ENCODE measurements around the gene FAAP24. TPM values are rescaled to one million over a fixed set of nuclear protein-coding genes. Genes with fewer than 3 reads are reported as not detected.
"Not testable (repeated sequence)": the region's sequence is repeated elsewhere in the genome, so short reads cannot be mapped to it uniquely, and the experiment has no call there.

Gene FAAP24
- total and polyA plus RNA-seq, 4 donors, result 1.7 to 3.4 (median 2.5) TPM

- Histone ChIP-seq H3K27me3 (ENCODE audit: control insufficient read depth, insufficient read depth, low read length) (no peaks in the 10 kb centered on the region), H3K4me1 (ENCODE audit: control insufficient read depth, insufficient read depth, low read length) (no peaks in the 10 kb centered on the region), H3K27ac (ENCODE audit: low read depth, low read length) (no peak overlapping the region), H3K36me3 (ENCODE audit: control insufficient read depth, insufficient read depth, low read length) (peaks cover 13% of the 10 kb centered on the region), H3K4me3 (ENCODE audit: low read depth, low read length) (no peak overlapping the region), H3K9me3 (ENCODE audit: control insufficient read depth, insufficient read depth, low read length) (no peaks in the 10 kb centered on the region)
- WGBS (ENCODE audit: insufficient coverage), result 94% methylated on average over 2 of the region's 4 CpGs
- no peak for DNase-seq (ENCODE audit: low read depth in 4 of 6, low spot score in 6 of 6)
These were observed 36.7 kb downstream of the FAAP24 start for GRCh38 chr19:33008738-33009137.

GRCh38 chr19:33010891-33011290 is 38.8 kb downstream of the FAAP24 start:
- H3K27ac ChIP-seq (ENCODE audit: low read depth, low read length); H3K27me3 ChIP-seq (ENCODE audit: control insufficient read depth, insufficient read depth, low read length); DNase-seq (ENCODE audit: low read depth in 4 of 6, low spot score in 6 of 6); H3K4me3 ChIP-seq (ENCODE audit: low read depth, low read length); H3K4me1 ChIP-seq (ENCODE audit: control insufficient read depth, insufficient read depth, low read length); H3K9me3 ChIP-seq (ENCODE audit: control insufficient read depth, insufficient read depth, low read length): not testable (repeated sequence)
- WGBS (ENCODE audit: insufficient coverage), result no CpG with 5 or more reads among the region's 4 CpGs
- peaks cover 13% of the 10 kb centered on the region for H3K36me3 ChIP-seq (ENCODE audit: control insufficient read depth, insufficient read depth, low read length)

DNA sequence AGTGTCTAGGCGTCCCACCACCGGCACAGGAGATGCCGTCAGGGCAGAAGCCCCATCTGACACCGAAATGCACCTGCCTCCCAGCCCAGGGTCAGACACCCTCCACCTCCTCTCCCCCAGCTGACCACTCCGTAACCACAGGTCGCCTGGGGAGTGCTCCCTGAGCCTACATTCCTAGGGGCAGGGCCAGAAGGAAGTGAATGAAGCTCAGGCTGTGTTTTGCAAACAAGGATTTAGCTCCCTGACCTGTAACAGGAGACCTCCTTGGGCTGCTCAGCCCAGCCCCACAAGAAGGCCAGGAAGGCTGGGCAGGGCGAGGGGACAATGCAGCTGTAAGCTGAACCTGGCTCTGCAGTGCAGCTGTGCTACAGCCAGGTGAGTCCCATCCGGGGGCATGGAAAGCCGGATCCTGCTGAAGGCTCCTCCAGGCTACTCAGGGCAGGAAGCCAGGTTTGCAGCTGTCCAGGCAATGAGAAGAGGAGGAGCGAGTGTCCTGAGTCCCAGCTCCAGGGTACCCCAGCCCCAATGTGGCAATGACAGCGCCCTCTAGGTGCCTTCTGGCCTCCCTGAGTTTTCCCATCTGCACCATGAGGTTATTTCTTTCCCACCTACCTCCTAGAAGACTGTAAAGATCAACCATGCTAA is 50.6 kb downstream of the FAAP24 start:
- no peak overlapping the region for H3K27ac ChIP-seq (ENCODE audit: low read depth, low read length)
- H3K36me3 ChIP-seq (ENCODE audit: control insufficient read depth, insufficient read depth, low read length), result peaks cover 10% of the 10 kb centered on the region
- H3K4me3 ChIP-seq (ENCODE audit: low read depth, low read length), result no peak overlapping the region
- peaks cover 2% of the 10 kb centered on the region for H3K9me3 ChIP-seq (ENCODE audit: control insufficient read depth, insufficient read depth, low read length)
- no peaks in the 10 kb centered on the region for H3K27me3 ChIP-seq (ENCODE audit: control insufficient read depth, insufficient read depth, low read length)
- WGBS (ENCODE audit: insufficient coverage), result 55% methylated on average over 7 of the region's 11 CpGs
- no peak for DNase-seq (ENCODE audit: low read depth in 4 of 6, low spot score in 6 of 6)
- H3K4me1 ChIP-seq (ENCODE audit: control insufficient read depth, insufficient read depth, low read length), result no peaks in the 10 kb centered on the region

DNA sequence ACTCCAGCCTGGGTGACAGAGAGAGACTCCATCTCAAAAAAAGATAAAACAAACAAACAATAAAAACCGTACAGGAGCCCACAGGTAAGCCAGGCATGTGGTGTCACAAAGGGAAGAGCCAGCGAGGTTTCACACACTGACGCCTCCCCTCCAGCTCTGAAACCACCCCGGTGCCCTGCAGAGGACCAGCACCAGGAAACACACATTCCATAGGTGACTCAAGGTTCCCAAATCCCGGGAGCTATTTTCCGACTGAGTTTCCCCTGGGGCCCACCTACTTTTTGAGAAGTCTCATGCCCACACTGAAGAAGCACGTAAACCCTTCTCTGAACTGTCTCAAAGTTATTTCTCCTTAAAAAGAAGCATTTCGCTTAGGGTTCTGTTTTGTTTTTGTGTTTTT is 52.4 kb downstream of the FAAP24 start:
- no peak overlapping the region for H3K4me3 ChIP-seq (ENCODE audit: low read depth, low read length)

DNA sequence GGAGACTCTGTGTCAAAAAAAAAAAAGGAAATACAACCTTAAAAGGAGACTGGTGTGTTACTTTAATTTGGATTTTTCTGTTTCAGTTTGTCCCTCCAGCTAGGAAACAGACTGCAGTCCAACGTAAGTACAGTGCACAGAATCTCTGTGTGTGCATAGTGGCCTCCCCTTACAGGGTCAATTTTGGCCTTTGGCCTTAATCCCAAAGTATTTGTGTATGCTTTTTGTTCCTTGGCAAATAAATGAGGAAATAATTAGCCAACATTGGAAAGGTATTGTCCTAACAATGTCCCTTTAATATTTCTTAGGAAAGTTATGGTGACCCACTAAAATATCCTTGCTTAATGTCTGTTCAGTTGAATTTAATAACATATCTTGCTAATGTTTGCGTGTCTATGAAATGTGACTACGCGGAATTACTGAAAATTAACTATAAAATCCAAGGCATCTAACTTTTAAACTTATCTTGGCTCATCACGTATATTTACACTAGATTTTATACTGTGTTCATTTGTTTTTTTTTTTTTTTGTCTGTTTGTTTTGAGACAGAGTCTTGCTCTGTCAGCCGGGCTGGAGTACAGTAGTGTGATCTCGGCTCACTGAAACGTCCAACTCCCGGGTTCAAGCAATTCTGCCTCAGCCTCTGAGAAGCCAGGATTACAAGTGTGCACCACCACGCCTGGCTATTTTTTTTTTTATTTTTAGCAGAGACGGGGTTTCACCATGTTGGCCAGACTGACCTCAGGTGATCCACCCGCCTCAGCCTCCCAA is 53.6 kb downstream of the FAAP24 start:
- WGBS (ENCODE audit: insufficient coverage), result 91% methylated on average over 5 of the region's 12 CpGs
- H3K4me1 ChIP-seq (ENCODE audit: control insufficient read depth, insufficient read depth, low read length); H3K27me3 ChIP-seq (ENCODE audit: control insufficient read depth, insufficient read depth, low read length); H3K4me3 ChIP-seq (ENCODE audit: low read depth, low read length); H3K36me3 ChIP-seq (ENCODE audit: control insufficient read depth, insufficient read depth, low read length); H3K27ac ChIP-seq (ENCODE audit: low read depth, low read length); DNase-seq (ENCODE audit: low read depth in 4 of 6, low spot score in 6 of 6); H3K9me3 ChIP-seq (ENCODE audit: control insufficient read depth, insufficient read depth, low read length): not testable (repeated sequence)

More for the DNA sequence above, 52.4 kb downstream of the FAAP24 start:
- H3K27ac ChIP-seq (ENCODE audit: low read depth, low read length), result no peak overlapping the region
- no peak for DNase-seq (ENCODE audit: low read depth in 4 of 6, low spot score in 6 of 6)
- peaks cover 2% of the 10 kb centered on the region for H3K9me3 ChIP-seq (ENCODE audit: control insufficient read depth, insufficient read depth, low read length)
- no peaks in the 10 kb centered on the region for H3K27me3 ChIP-seq (ENCODE audit: control insufficient read depth, insufficient read depth, low read length)
- H3K4me1 ChIP-seq (ENCODE audit: control insufficient read depth, insufficient read depth, low read length), result no peaks in the 10 kb centered on the region
- 90% methylated on average over 7 of the region's 8 CpGs for whole genome bisulfite sequencing (ENCODE audit: insufficient coverage)
- H3K36me3 ChIP-seq (ENCODE audit: control insufficient read depth, insufficient read depth, low read length), result peaks cover 10% of the 10 kb centered on the region

DNA sequence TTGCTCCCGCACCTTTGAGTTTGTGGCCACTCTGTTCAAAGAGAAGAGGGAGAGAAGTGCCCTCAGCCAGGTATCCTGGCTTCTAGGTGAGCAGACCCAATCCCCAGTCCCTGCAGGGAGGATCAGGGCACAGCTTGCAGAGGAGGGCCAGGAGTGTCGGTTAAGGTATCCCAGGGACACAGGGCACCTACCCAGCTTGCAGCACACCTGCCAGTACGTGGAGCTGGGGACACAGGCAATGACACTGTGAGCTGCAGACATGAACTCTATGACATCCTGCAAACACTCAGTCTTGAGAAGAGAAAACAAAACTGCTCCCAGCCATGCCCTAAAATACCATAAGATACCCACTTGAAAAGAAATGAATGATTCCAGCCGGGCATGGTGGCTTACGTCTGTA is 54.6 kb downstream of the FAAP24 start:
- H3K27ac ChIP-seq (ENCODE audit: low read depth, low read length); H3K36me3 ChIP-seq (ENCODE audit: control insufficient read depth, insufficient read depth, low read length); H3K27me3 ChIP-seq (ENCODE audit: control insufficient read depth, insufficient read depth, low read length); H3K4me1 ChIP-seq (ENCODE audit: control insufficient read depth, insufficient read depth, low read length); DNase-seq (ENCODE audit: low read depth in 4 of 6, low spot score in 6 of 6); H3K9me3 ChIP-seq (ENCODE audit: control insufficient read depth, insufficient read depth, low read length); H3K4me3 ChIP-seq (ENCODE audit: low read depth, low read length): not testable (repeated sequence)
- 97% methylated on average over 5 of the region's 5 CpGs for WGBS (ENCODE audit: insufficient coverage)

Other genes with a start within 250 kb of the FAAP24 start
- 1 to 10 TPM in 1 of 2 donors, under 1 TPM in 1; 0.50 to 1.7 TPM for gene SLC7A9, start 102.5 kb upstream of the FAAP24 start, total RNA-seq
- 1 to 10 TPM; 1.4 to 3.4 TPM for gene SLC7A9, start 102.5 kb upstream of the FAAP24 start, polyA plus RNA-seq (ENCODE audit: insufficient read length in 2 of 2)
- 10 to 100 TPM in 1 of 2 donors, 1 to 10 TPM in 1; 9.0 to 22.8 TPM for gene CEP89, start 284 bp upstream of the FAAP24 start, total RNA-seq
- 10 to 100 TPM; 29.8 to 41.8 TPM for gene CEP89, start 284 bp upstream of the FAAP24 start, polyA plus RNA-seq (ENCODE audit: insufficient read length in 2 of 2)
- gene RHPN2, start 92.6 kb downstream of the FAAP24 start, total RNA-seq, result 1 to 10 TPM; 3.7 to 10.0 TPM
- gene RHPN2, start 92.6 kb downstream of the FAAP24 start, polyA plus RNA-seq (ENCODE audit: insufficient read length in 2 of 2), result 10 to 100 TPM in 1 of 2 donors, 1 to 10 TPM in 1; 9.3 to 10.3 TPM
- 10 to 100 TPM in 1 of 2 donors, 1 to 10 TPM in 1; 8.3 to 12.5 TPM for gene GPATCH1, start 108.9 kb downstream of the FAAP24 start, total RNA-seq
- 10 to 100 TPM in 1 of 2 donors, 1 to 10 TPM in 1; 8.7 to 11.0 TPM for gene GPATCH1, start 108.9 kb downstream of the FAAP24 start, polyA plus RNA-seq (ENCODE audit: insufficient read length in 2 of 2)
- gene WDR88, start 159.9 kb downstream of the FAAP24 start, total RNA-seq, result under 1 TPM in 1 of 2 donors, not detected in 1; 0.22 TPM
- 1 to 10 TPM; 1.0 to 1.4 TPM for gene WDR88, start 159.9 kb downstream of the FAAP24 start, polyA plus RNA-seq (ENCODE audit: insufficient read length in 2 of 2)
- gene LRP3, start 222.1 kb downstream of the FAAP24 start, total RNA-seq, result 10 to 100 TPM; 35.4 to 44.7 TPM
- 100 to 1,000 TPM; 122 to 130 TPM for gene LRP3, start 222.1 kb downstream of the FAAP24 start, polyA plus RNA-seq (ENCODE audit: insufficient read length in 2 of 2)